H1 (cell line): ENCODE measurements around the gene PRRT4. TPM values are rescaled to one million over a fixed set of nuclear protein-coding genes. Genes with fewer than 3 reads are reported as not detected.

Source experiments
- HDAC2 ChIP-seq, 2 experiments: fragments of 300-600 bp in 1 of 2; sonication (generic) in 1 of 2; IDR thresholded peaks; 2 replicates each; pipeline ENCODE4 v1.6.1; 2011 to 2012; ENCODE audit warnings: low read depth in 2 of 2, low read length in 2 of 2, mild to moderate bottlenecking in 2 of 2, moderate library complexity in 2 of 2, borderline replicate concordance in 1 of 2, inconsistent platforms in 1 of 2
- polyA plus RNA-seq, 7 experiments: library from polyadenylated mRNA; depleted of rRNA in 3 of 7; stranded (reverse) in 5 of 7; unstranded in 2 of 7; fragments of >200 nt in 5 of 7; fragments of 200-250 nt in 2 of 7; gene quantifications; 1 replicate in 5 of 7; 2 replicates in 1 of 7; 4 replicates in 1 of 7; pipeline versions ENCODE4 v1.2.1 to v1.2.3, GENCODE V29; 2011 to 2013; ENCODE audit warnings: missing spikeins in 2 of 7, mixed read lengths in 2 of 7
- total RNA-seq: library from RNA; stranded (reverse); fragmentation: NEBNext Ultra II Directional; extraction: Animal tissue kit (Norgen Biotek cat#: 25700); gene quantifications from 2 replicates; pipeline ENCODE4 v1.2.1, GENCODE V29; 2021
- TF ChIP-seq, protein P1 (sequence below): IDR thresholded peaks from 2 replicates; pipeline ENCODE4 v1.6.1; 2012; ENCODE audit warnings: low read length, inconsistent platforms
- TF ChIP-seq, protein P2 (sequence below): fragments of 300-600 bp; sonication (generic); IDR thresholded peaks from 2 replicates; pipeline ENCODE4 v1.7.1; 2012; ENCODE audit warnings: low read length, moderate library complexity, mild to moderate bottlenecking, inconsistent platforms; ENCODE audit not compliant: insufficient replicate concordance

The PRRT4 gene
- total and polyA plus RNA-seq, 2 of the 8 experiments (the other 6 are each of a cell fraction or from before 2014, with no cell fraction given) = 0.34 to 1.0 TPM

DNA sequence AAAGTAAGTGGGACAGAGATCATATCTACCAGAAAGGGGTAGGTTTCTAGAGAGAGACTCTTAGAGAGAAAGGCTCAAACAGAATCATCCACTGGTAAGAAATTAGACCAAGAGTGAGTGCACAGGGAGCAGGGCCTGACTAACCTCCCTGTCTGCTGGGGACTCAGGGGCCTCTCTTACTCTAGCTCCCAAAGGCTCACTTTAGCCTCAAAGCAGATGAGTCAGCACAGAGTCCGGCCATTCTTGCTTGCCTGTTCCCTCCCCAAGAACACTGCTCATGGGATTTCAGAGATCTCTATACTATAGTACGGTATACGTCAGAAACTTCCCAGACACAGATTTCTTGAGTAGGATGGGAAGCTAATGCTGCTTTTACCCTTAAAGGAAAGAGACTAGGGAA is 50.5 kb downstream of the PRRT4 start (continued):
- TF ChIP-seq, protein P1, sequence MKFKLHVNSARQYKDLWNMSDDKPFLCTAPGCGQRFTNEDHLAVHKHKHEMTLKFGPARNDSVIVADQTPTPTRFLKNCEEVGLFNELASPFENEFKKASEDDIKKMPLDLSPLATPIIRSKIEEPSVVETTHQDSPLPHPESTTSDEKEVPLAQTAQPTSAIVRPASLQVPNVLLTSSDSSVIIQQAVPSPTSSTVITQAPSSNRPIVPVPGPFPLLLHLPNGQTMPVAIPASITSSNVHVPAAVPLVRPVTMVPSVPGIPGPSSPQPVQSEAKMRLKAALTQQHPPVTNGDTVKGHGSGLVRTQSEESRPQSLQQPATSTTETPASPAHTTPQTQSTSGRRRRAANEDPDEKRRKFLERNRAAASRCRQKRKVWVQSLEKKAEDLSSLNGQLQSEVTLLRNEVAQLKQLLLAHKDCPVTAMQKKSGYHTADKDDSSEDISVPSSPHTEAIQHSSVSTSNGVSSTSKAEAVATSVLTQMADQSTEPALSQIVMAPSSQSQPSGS = no peak
- no peak for TF ChIP-seq HDAC2 (IDR thresholded peaks at IDR 0.05; ENCODE audit: borderline replicate concordance in 1 of 2, low read depth in 2 of 2, low read length in 2 of 2)
- TF ChIP-seq, protein P2, sequence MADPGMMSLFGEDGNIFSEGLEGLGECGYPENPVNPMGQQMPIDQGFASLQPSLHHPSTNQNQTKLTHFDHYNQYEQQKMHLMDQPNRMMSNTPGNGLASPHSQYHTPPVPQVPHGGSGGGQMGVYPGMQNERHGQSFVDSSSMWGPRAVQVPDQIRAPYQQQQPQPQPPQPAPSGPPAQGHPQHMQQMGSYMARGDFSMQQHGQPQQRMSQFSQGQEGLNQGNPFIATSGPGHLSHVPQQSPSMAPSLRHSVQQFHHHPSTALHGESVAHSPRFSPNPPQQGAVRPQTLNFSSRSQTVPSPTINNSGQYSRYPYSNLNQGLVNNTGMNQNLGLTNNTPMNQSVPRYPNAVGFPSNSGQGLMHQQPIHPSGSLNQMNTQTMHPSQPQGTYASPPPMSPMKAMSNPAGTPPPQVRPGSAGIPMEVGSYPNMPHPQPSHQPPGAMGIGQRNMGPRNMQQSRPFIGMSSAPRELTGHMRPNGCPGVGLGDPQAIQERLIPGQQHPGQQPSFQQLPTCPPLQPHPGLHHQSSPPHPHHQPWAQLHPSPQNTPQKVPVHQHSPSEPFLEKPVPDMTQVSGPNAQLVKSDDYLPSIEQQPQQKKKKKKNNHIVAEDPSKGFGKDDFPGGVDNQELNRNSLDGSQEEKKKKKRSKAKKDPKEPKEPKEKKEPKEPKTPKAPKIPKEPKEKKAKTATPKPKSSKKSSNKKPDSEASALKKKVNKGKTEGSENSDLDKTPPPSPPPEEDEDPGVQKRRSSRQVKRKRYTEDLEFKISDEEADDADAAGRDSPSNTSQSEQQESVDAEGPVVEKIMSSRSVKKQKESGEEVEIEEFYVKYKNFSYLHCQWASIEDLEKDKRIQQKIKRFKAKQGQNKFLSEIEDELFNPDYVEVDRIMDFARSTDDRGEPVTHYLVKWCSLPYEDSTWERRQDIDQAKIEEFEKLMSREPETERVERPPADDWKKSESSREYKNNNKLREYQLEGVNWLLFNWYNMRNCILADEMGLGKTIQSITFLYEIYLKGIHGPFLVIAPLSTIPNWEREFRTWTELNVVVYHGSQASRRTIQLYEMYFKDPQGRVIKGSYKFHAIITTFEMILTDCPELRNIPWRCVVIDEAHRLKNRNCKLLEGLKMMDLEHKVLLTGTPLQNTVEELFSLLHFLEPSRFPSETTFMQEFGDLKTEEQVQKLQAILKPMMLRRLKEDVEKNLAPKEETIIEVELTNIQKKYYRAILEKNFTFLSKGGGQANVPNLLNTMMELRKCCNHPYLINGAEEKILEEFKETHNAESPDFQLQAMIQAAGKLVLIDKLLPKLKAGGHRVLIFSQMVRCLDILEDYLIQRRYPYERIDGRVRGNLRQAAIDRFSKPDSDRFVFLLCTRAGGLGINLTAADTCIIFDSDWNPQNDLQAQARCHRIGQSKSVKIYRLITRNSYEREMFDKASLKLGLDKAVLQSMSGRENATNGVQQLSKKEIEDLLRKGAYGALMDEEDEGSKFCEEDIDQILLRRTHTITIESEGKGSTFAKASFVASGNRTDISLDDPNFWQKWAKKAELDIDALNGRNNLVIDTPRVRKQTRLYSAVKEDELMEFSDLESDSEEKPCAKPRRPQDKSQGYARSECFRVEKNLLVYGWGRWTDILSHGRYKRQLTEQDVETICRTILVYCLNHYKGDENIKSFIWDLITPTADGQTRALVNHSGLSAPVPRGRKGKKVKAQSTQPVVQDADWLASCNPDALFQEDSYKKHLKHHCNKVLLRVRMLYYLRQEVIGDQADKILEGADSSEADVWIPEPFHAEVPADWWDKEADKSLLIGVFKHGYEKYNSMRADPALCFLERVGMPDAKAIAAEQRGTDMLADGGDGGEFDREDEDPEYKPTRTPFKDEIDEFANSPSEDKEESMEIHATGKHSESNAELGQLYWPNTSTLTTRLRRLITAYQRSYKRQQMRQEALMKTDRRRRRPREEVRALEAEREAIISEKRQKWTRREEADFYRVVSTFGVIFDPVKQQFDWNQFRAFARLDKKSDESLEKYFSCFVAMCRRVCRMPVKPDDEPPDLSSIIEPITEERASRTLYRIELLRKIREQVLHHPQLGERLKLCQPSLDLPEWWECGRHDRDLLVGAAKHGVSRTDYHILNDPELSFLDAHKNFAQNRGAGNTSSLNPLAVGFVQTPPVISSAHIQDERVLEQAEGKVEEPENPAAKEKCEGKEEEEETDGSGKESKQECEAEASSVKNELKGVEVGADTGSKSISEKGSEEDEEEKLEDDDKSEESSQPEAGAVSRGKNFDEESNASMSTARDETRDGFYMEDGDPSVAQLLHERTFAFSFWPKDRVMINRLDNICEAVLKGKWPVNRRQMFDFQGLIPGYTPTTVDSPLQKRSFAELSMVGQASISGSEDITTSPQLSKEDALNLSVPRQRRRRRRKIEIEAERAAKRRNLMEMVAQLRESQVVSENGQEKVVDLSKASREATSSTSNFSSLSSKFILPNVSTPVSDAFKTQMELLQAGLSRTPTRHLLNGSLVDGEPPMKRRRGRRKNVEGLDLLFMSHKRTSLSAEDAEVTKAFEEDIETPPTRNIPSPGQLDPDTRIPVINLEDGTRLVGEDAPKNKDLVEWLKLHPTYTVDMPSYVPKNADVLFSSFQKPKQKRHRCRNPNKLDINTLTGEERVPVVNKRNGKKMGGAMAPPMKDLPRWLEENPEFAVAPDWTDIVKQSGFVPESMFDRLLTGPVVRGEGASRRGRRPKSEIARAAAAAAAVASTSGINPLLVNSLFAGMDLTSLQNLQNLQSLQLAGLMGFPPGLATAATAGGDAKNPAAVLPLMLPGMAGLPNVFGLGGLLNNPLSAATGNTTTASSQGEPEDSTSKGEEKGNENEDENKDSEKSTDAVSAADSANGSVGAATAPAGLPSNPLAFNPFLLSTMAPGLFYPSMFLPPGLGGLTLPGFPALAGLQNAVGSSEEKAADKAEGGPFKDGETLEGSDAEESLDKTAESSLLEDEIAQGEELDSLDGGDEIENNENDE = no peak
- TF ChIP-seq, all 59 proteins: peak for 0
